GM21723 (cell line): ENCODE results near the gene PPEF1.
"Not testable (repeated sequence)": the region's sequence is repeated elsewhere in the genome, so short reads cannot be mapped to it uniquely, and the experiment has no call there.

Source experiments
- ATAC-seq: cut with Tn5 transposase; IDR thresholded peaks from one replicate; pipeline ENCODE4 v1.9.1; 2021; ENCODE audit warnings: mild to moderate bottlenecking, moderate library complexity; ENCODE audit not compliant: unreplicated experiment

Gene PPEF1

DNA sequence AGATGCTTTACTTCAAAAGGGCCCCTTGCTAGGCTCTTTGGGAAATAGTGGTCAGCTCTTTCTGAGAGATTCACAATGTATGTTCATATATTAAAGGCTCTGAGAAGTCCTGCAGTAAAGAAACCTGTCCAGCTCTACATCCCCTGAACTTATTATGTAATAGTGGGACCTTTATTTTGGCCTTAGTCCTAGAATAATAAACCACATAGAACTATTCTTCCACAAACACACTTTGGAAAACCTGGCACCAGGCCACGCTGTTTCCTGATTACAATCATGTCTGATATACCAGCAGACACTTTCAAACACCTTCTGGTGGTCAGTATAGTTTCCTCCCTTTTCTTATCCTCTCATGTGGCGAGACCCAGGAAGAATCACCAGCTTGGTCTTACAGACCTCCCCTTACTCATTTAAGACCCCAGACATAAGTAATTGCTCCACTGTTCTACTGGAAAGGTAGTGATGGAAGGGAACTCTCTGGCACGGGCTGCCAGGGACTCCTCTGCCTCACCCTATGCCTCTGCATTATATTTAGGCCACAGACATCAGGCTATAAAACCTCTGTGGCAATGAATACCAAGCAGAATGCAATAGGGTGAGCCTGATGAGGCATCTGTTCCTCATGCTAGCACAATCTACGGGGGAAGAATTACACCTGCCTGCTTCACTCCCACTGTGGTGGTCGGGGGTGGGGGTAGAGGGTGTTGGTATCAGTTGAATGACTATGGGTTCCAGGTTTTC is 5.7 kb upstream of the PPEF1 start:
- no peak for ATAC-seq

- no peak for ATAC-seq
These were observed 4.9 kb upstream of the PPEF1 start for GRCh38 chrX:18702362-18703195.

DNA sequence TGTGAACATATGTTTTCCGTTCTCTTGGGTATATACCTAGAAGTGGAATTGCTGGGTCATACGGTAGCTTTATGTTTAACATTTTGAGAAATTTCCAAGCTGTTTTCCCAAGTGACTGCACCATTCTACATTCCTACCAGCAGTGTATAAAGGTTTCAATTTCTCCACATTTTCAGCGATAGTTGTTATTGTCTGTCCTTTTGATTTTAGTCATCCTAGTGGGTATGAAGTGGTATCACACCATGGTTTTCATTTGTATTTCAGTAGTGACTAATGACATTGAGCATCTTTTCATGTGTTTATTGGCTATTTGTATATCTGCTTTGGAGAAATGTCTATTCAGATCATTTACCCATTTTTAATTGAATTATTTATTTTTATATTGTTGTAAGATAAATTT is 2.4 kb downstream of the PPEF1 start:
- ATAC-seq, result no peak

GRCh38 chrX:18714910-18715309 is 7.5 kb downstream of the PPEF1 start:
- ATAC-seq, result no peak

GRCh38 chrX:18719852-18720251 is 12.4 kb downstream of the PPEF1 start:
- ATAC-seq, result no peak

GRCh38 chrX:18721683-18722499 is 14.4 kb downstream of the PPEF1 start:
- ATAC-seq, result no peak

GRCh38 chrX:18722500-18723071 is 15.1 kb downstream of the PPEF1 start:
- ATAC-seq, result no peak

GRCh38 chrX:18725310-18725943 is 18.0 kb downstream of the PPEF1 start:
- ATAC-seq, result no peak

- no peak for ATAC-seq
These were observed 25.8 kb downstream of the PPEF1 start for GRCh38 chrX:18733287-18733686.

DNA sequence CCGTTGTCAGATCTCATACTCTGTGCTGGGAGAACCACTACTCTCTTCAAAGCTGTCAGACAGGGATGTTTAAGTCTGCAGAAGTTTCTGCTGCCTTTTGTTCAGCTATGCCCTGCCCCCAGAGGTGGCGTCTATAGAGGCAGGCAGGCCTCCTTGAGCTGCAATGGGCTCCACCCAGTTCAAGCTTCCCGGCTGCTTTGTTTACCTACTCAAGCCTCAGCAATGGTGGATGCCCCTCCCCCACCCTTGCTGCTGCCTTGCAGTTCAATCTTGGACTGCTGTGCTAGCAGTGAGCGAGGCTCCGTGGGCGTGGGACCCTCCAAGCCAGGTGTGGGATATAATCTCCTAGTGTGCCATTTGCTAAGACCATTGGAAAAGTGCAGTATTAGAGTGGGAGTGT is 32.2 kb downstream of the PPEF1 start:
- ATAC-seq, result not testable (repeated sequence)

DNA sequence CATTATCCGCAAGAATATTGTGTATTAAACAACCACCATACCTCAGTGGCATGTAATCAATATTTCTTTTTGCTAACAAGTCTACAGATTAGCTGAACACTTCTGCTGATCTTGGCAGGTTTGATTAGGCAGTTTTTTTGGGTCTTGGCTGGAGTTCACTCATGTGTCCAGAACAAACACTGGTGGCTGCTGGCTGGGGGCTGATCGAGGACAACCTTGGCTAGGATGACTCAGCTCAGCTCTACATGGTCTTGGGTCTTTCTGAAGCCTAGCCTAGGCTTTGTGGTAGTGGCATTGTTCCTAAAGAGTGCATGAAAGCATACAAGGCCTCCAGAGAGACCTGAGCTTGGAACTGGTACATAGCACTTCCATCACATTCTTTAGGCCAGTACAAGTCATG is 41.1 kb downstream of the PPEF1 start:
- no peak for ATAC-seq

DNA sequence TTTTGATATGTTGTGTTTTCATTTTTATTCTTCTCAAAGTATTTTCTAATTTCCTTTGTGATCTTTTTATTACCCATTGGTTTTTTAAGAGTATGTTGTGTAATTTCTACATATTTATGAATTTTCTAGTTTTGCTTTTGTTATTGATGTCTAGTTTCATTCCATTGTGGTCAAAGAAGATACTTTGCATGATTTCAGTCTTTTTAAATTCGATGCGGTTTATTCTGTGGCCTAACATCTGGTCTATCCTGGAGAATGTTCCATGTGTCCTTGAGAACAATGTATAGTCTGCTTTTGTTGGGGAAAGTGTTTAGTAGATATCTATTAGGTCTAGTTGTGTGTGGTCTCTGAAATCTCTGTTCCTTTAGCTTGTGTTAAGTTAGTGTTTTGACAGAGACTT is 46.2 kb downstream of the PPEF1 start:
- no peak for ATAC-seq

DNA sequence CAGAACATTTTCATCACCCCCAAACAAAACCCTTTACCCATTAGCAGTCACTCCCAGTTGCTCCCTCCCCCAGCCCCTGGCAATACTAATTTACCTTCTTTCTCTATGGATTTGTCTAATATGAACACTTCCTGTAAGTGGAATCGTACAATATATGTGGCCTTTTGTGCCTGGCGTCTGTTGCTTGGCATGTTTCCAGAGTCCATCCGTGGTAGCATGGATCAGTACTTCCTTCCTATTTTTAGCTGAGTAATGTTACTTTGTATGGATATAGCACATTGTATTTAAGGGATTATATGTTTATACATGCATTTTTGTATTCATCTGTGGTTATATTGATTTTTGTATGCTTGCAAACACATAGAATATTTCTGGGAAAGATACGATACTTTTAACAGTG is 48.2 kb downstream of the PPEF1 start:
- no peak for ATAC-seq

GRCh38 chrX:18757956-18758932 is 50.8 kb downstream of the PPEF1 start:
- no peak for ATAC-seq

DNA sequence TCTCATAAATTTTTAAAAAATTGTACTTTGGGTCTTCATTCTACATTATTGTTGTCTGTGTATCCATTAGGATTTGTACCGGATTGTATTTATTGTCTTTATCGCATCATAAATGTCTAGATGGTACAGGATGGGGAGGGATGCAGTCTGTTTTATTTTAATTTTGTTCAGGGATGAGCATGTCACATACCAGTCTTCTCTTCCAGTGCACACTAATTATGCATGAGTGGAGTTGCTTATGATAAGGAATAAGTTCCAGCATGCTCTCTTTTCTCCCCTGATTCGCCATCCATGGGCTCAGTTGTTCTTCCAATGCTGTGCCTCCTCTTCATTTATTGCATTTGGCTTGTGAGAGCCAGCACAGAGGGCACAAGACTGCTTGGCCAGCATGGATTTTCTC is 54.3 kb downstream of the PPEF1 start:
- ATAC-seq, result no peak

GRCh38 chrX:18763106-18763505 is 55.7 kb downstream of the PPEF1 start:
- ATAC-seq, result not testable (repeated sequence)

GRCh38 chrX:18769364-18769763 is 61.9 kb downstream of the PPEF1 start:
- ATAC-seq, result no peak

GRCh38 chrX:18769812-18770573 is 62.5 kb downstream of the PPEF1 start:
- ATAC-seq, result no peak

- ATAC-seq, result no peak
These were observed 82.5 kb downstream of the PPEF1 start for GRCh38 chrX:18789916-18790315.
